Rectal smooth muscle tissue (tissue), 1 donor: Measurements from ENCODE around the gene CTNNA3.

Experiments used
- H3K27ac ChIP-seq: one replicate; pipeline ENCODE4 v1.7.0; 2013; ENCODE audit warnings: low read depth, low read length, inconsistent platforms
- H3K27me3 ChIP-seq: one replicate; pipeline ENCODE4 v1.7.0; 2013; ENCODE audit warnings: low read length; ENCODE audit not compliant: control insufficient read depth, insufficient read depth
- H3K36me3 ChIP-seq: one replicate; pipeline ENCODE4 v1.7.0; 2013; ENCODE audit warnings: low read length; ENCODE audit not compliant: control insufficient read depth, insufficient read depth
- H3K4me1 ChIP-seq: one replicate; pipeline ENCODE4 v1.7.0; 2013; ENCODE audit warnings: low read length; ENCODE audit not compliant: control insufficient read depth, insufficient read depth
- H3K4me3 ChIP-seq: one replicate; pipeline ENCODE4 v1.7.0; 2013; ENCODE audit warnings: low read length
- H3K9ac ChIP-seq: one replicate; pipeline ENCODE4 v1.7.0; 2013; ENCODE audit warnings: low read length

Gene CTNNA3

GRCh38 chr10:66931949-66932343 lies 764.0 kb downstream of the CTNNA3 start:
- Histone ChIP-seq H3K4me3 (no peak overlapping the region), H3K4me1 (no peaks in the 10 kb centered on the region), H3K9ac (no peak overlapping the region), H3K36me3 (no peaks in the 10 kb centered on the region), H3K27ac (no peak overlapping the region), H3K27me3 (peaks cover 8% of the 10 kb centered on the region)

GRCh38 chr10:66931340-66931948 lies 764.6 kb downstream of the CTNNA3 start:
- no peak overlapping the region for H3K9ac ChIP-seq
- no peak overlapping the region for H3K27ac ChIP-seq
- no peak overlapping the region for H3K4me3 ChIP-seq
- H3K27me3 ChIP-seq: peaks cover 8% of the 10 kb centered on the region
- H3K4me1 ChIP-seq: no peaks in the 10 kb centered on the region
- H3K36me3 ChIP-seq: no peaks in the 10 kb centered on the region

- Histone ChIP-seq H3K4me3 (no peak overlapping the region), H3K27ac (no peak overlapping the region), H3K36me3 (no peaks in the 10 kb centered on the region), H3K9ac (no peak overlapping the region), H3K4me1 (no peaks in the 10 kb centered on the region), H3K27me3 (peaks cover 8% of the 10 kb centered on the region)
Observed at GRCh38 chr10:66929375-66929774, 766.6 kb downstream of the CTNNA3 start.

- H3K4me3 ChIP-seq: no peak overlapping the region
- H3K27ac ChIP-seq: no peak overlapping the region
- H3K36me3 ChIP-seq: no peaks in the 10 kb centered on the region
- peaks cover 8% of the 10 kb centered on the region for H3K27me3 ChIP-seq
- H3K9ac ChIP-seq: no peak overlapping the region
- H3K4me1 ChIP-seq: no peaks in the 10 kb centered on the region
Observed at GRCh38 chr10:66928776-66929175, 767.2 kb downstream of the CTNNA3 start.

- Histone ChIP-seq H3K9ac (no peak overlapping the region), H3K27ac (no peak overlapping the region), H3K36me3 (no peaks in the 10 kb centered on the region), H3K4me1 (no peaks in the 10 kb centered on the region), H3K27me3 (peaks cover 8% of the 10 kb centered on the region), H3K4me3 (peak overlapping the region; percentile 37)
Observed at GRCh38 chr10:66927971-66928770, 767.8 kb downstream of the CTNNA3 start.

GRCh38 chr10:66927251-66927935 lies 768.6 kb downstream of the CTNNA3 start:
- H3K36me3 ChIP-seq: no peaks in the 10 kb centered on the region
- no peaks in the 10 kb centered on the region for H3K4me1 ChIP-seq
- peaks cover 8% of the 10 kb centered on the region for H3K27me3 ChIP-seq
- peak overlapping the region; percentile 37 for H3K4me3 ChIP-seq
- no peak overlapping the region for H3K9ac ChIP-seq
- no peak overlapping the region for H3K27ac ChIP-seq

- Histone ChIP-seq H3K27ac (no peak overlapping the region), H3K4me3 (no peak overlapping the region), H3K36me3 (no peaks in the 10 kb centered on the region), H3K4me1 (no peaks in the 10 kb centered on the region), H3K9ac (no peak overlapping the region), H3K27me3 (peaks cover 8% of the 10 kb centered on the region)
Observed at GRCh38 chr10:66926841-66927240, 769.2 kb downstream of the CTNNA3 start.

GRCh38 chr10:66925896-66926715 lies 769.9 kb downstream of the CTNNA3 start, which contains the start of gene LRRTM3:
TSS of gene LRRTM3 (plus strand) at chr10:66926036.
- Histone ChIP-seq H3K4me3 (no peak within 1 kb of the TSS), H3K4me1 (no peaks in the 10 kb centered on the region), H3K36me3 (no peaks in the 10 kb centered on the region), H3K9ac (no peak within 1 kb of the TSS), H3K27ac (no peak within 1 kb of the TSS), H3K27me3 (peaks cover 8% of the 10 kb centered on the region)

- H3K4me3 ChIP-seq: no peak overlapping the region
- H3K4me1 ChIP-seq: no peaks in the 10 kb centered on the region
- no peaks in the 10 kb centered on the region for H3K36me3 ChIP-seq
- peaks cover 8% of the 10 kb centered on the region for H3K27me3 ChIP-seq
- H3K9ac ChIP-seq: no peak overlapping the region
- no peak overlapping the region for H3K27ac ChIP-seq
Observed at GRCh38 chr10:66925373-66925772, 770.6 kb downstream of the CTNNA3 start.

- Histone ChIP-seq H3K27me3 (peaks cover 8% of the 10 kb centered on the region), H3K27ac (no peak overlapping the region), H3K36me3 (no peaks in the 10 kb centered on the region), H3K9ac (no peak overlapping the region), H3K4me1 (no peaks in the 10 kb centered on the region), H3K4me3 (no peak overlapping the region)
Observed at GRCh38 chr10:66924674-66925345, 771.2 kb downstream of the CTNNA3 start.

- Histone ChIP-seq H3K4me3 (no peak overlapping the region), H3K4me1 (no peaks in the 10 kb centered on the region), H3K36me3 (no peaks in the 10 kb centered on the region), H3K27me3 (no peaks in the 10 kb centered on the region), H3K9ac (no peak overlapping the region), H3K27ac (no peak overlapping the region)
Observed at GRCh38 chr10:66919248-66919647, 776.7 kb downstream of the CTNNA3 start.
